Sigmoid colon (tissue), 7 donors: ENCODE results near the gene ADIPOR1. TPM values are rescaled to one million over a fixed set of nuclear protein-coding genes. Genes with fewer than 3 reads are reported as not detected.
"Not testable (repeated sequence)": the region's sequence is repeated elsewhere in the genome, so short reads cannot be mapped to it uniquely, and the experiment has no call there.

ENCODE experiments used
- DNase-seq: peaks from one replicate; pipeline ENCODE4 v3.0.0-alpha.2; 2019
- H3K27ac ChIP-seq, 4 donors: fragments of 200-600 bp; sonication (generic); one replicate each; pipeline ENCODE4 v1.5.1; 2016 to 2019; ENCODE audit warnings: mild to moderate bottlenecking in 1 of 4
- H3K27me3 ChIP-seq, 3 donors: fragments of 200-600 bp; sonication (generic); one replicate each; pipeline ENCODE4 v1.5.1; 2019; ENCODE audit warnings: mild to moderate bottlenecking in 1 of 3
- H3K36me3 ChIP-seq, 4 donors: fragments of 200-600 bp; sonication (generic); one replicate each; pipeline ENCODE4 v1.5.1; 2016 to 2019
- H3K4me1 ChIP-seq, 4 donors: fragments of 200-600 bp; sonication (generic); one replicate each; pipeline ENCODE4 v1.5.1; 2017 to 2019
- H3K4me3 ChIP-seq, 4 donors: fragments of 200-600 bp; sonication (generic); one replicate each; pipeline ENCODE4 v1.5.1; 2017 to 2019; ENCODE audit warnings: mild to moderate bottlenecking in 2 of 4, moderate library complexity in 1 of 4
- H3K9me3 ChIP-seq, 4 donors: fragments of 200-600 bp in 3 of 4; sonication (generic) in 3 of 4; one replicate each; pipeline versions ENCODE4 v1.5.1 to v1.6.1; 2013 to 2019
- CTCF ChIP-seq, 4 experiments: fragments of 450-650 bp in 3 of 4; fragments of 200-600 bp in 1 of 4; IDR thresholded peaks; one replicate each; pipeline ENCODE4 v1.5.1; 2016 to 2019; ENCODE audit warnings: antibody characterized with exemption in 4 of 4, mild to moderate bottlenecking in 3 of 4, moderate library complexity in 2 of 4
- EP300 ChIP-seq, 4 donors: sonication (generic); formaldehyde crosslinking; IDR thresholded peaks; one replicate each; pipeline ENCODE4 v1.6.1; 2017; ENCODE audit warnings: antibody characterized with exemption in 4 of 4
- POLR2A ChIP-seq, 2 donors: fragments of 450-650 bp; IDR thresholded peaks; one replicate each; pipeline ENCODE4 v1.6.1; 2016; ENCODE audit warnings: antibody characterized with exemption in 2 of 2, mild to moderate bottlenecking in 2 of 2, moderate library complexity in 2 of 2
- POLR2AphosphoS5 ChIP-seq, 4 donors: sonication (generic); formaldehyde crosslinking; IDR thresholded peaks; one replicate each; pipeline ENCODE4 v1.6.1; 2017; ENCODE audit warnings: antibody characterized with exemption in 4 of 4
- WGBS, 2 donors: extraction: QIAGEN DNeasy Blood & Tissue Kit; methylation state at CpG; one replicate each; pipeline ENCODE4 v1.1.7; 2013; 5-methylcytosine and 5-hydroxymethylcytosine counted together
- intact Hi-C: fragments of 100-400 bp; cut with DNase I; formaldehyde crosslinking; loops from one replicate; pipeline ENCODE4 v1.15.1; 2023
- polyA plus RNA-seq, 3 donors: library from polyadenylated mRNA; stranded (reverse); fragments of 200-250 nt; gene quantifications; one replicate each; pipeline ENCODE4 v1.2.3, GENCODE V29; 2013
- total RNA-seq, 4 donors: library from RNA; depleted of rRNA; stranded (reverse); fragments of >200 nt; gene quantifications; one replicate each; pipeline ENCODE4 v1.1.0, GENCODE V29; 2016
- donor health status: healthy with polysubstance abuse.
- donor health status: Bipolar disorder and iron deficiency.
- donor health status: healthy.

Gene ADIPOR1
- total and polyA plus RNA-seq, 7 donors: 54.4 to 82.9 (median 69.2) TPM

DNA sequence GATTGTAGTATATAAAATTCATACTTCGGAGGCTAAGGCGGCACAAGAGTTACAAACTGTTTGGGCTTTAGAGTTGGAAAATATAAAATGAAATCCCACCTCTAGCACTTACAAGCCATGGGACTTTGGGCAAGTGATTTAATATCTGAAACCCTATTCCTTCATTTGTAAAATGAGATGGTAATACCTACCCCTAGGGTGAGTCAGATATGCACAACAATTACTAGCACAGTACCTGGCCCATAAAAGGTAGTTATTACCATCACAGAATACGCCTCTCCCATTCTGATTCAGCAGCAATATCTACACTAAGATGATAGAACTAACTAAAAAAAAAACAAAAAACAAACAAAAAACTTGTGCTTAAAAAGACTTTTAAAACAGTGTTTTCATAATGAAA lies 34.6 kb downstream of the ADIPOR1 start:
- Histone ChIP-seq H3K4me3 (no peak overlapping the region), H3K36me3 (peaks cover 0 to 39% (median under 1%) of the 10 kb centered on the region in 4 donors), H3K9me3 (no peaks in the 10 kb centered on the region), H3K4me1 (peaks cover 0 to 28% (median 5%) of the 10 kb centered on the region in 4 donors), H3K27me3 (no peaks in the 10 kb centered on the region), H3K27ac (no peak overlapping the region)
- intact Hi-C loops: no loop called here
- no peak for TF ChIP-seq CTCF (IDR thresholded peaks at IDR 0.05)
- TF ChIP-seq POLR2AphosphoS5 (IDR thresholded peaks at IDR 0.05): no peak
- no peak for TF ChIP-seq EP300 (IDR thresholded peaks at IDR 0.05)
- no peak for TF ChIP-seq POLR2A (IDR thresholded peaks at IDR 0.05)
- 84 to 94% methylated on average over 3 of the region's 3 CpGs for WGBS, 2 donors
- DNase-seq: no peak

GRCh38 chr1:202919615-202920014 lies 38.5 kb downstream of the ADIPOR1 start:
- intact Hi-C loops: no loop called here
- no peak for DNase-seq
- peaks cover 11 to 78% (median 18%) of the 10 kb centered on the region in 4 donors for H3K36me3 ChIP-seq
- no peaks in the 10 kb centered on the region for H3K9me3 ChIP-seq
- H3K4me3 ChIP-seq: no peak overlapping the region
- no peaks in the 10 kb centered on the region for H3K27me3 ChIP-seq
- TF ChIP-seq EP300 (IDR thresholded peaks at IDR 0.05) (no peak), POLR2AphosphoS5 (IDR thresholded peaks at IDR 0.05) (no peak), CTCF (IDR thresholded peaks at IDR 0.05) (no peak), POLR2A (IDR thresholded peaks at IDR 0.05) (no peak)
- H3K4me1 ChIP-seq: peaks cover 0 to 9% (median 0%) of the 10 kb centered on the region in 4 donors
- no peak overlapping the region for H3K27ac ChIP-seq

- Histone ChIP-seq H3K27me3 (no peaks in the 10 kb centered on the region), H3K36me3 (peaks cover 19 to 94% (median 32%) of the 10 kb centered on the region in 4 donors), H3K9me3 (no peaks in the 10 kb centered on the region), H3K27ac (no peak overlapping the region), H3K4me1 (no peaks in the 10 kb centered on the region), H3K4me3 (no peak overlapping the region)
- TF ChIP-seq EP300 (IDR thresholded peaks at IDR 0.05) (no peak), CTCF (IDR thresholded peaks at IDR 0.05) (no peak), POLR2A (IDR thresholded peaks at IDR 0.05) (no peak), POLR2AphosphoS5 (IDR thresholded peaks at IDR 0.05) (no peak)
- no peak for DNase-seq
- intact Hi-C loops: no loop called here
Observed at GRCh38 chr1:202915146-202915545, 43.0 kb downstream of the ADIPOR1 start.

GRCh38 chr1:202912476-202912875 lies 45.6 kb downstream of the ADIPOR1 start:
- H3K27me3 ChIP-seq, H3K9me3 ChIP-seq, H3K4me3 ChIP-seq, H3K4me1 ChIP-seq, intact Hi-C loops, H3K27ac ChIP-seq, DNase-seq: not testable (repeated sequence)
- WGBS, 2 donors: 91 to 93% methylated on average over 4 of the region's 4 CpGs
- peaks cover 15 to 97% (median 38%) of the 10 kb centered on the region in 4 donors for H3K36me3 ChIP-seq

- TF ChIP-seq EP300 (IDR thresholded peaks at IDR 0.05) (no peak), POLR2A (IDR thresholded peaks at IDR 0.05) (no peak), POLR2AphosphoS5 (IDR thresholded peaks at IDR 0.05) (no peak)
- no peak for DNase-seq
- 69 to 88% methylated on average over 1 of the region's 1 CpG for WGBS, 2 donors
- H3K4me1 ChIP-seq: no peaks in the 10 kb centered on the region
- H3K4me3 ChIP-seq: no peak overlapping the region
- no peak overlapping the region for H3K27ac ChIP-seq
- intact Hi-C loops: no loop called here
- H3K9me3 ChIP-seq: no peaks in the 10 kb centered on the region
- no peaks in the 10 kb centered on the region for H3K27me3 ChIP-seq
- peaks cover 14 to 93% (median 32%) of the 10 kb centered on the region in 4 donors for H3K36me3 ChIP-seq
Observed at GRCh38 chr1:202909494-202909893, 48.6 kb downstream of the ADIPOR1 start.

DNA sequence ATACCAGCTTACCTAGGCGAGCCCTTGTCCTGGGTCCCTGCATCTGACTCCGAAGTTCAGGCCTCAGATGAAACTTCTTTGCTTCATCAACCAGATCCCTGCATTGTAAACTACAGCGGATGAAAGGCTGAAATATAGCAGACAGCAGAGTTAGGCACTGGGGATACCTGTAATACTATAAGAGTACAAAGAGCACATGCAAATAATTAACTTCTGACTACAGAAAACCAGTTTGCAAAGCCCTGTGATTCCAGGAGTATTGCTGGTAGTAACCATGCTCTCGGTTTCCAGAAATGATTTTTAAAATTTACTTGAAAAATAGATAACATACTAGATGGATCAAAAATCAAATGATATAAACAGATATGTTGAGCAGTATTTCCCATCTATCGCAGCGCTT lies 49.1 kb downstream of the ADIPOR1 start:
- TF ChIP-seq POLR2AphosphoS5 (IDR thresholded peaks at IDR 0.05): no peak
- TF ChIP-seq POLR2A (IDR thresholded peaks at IDR 0.05): no peak
- TF ChIP-seq CTCF (IDR thresholded peaks at IDR 0.05): no peak
- TF ChIP-seq EP300 (IDR thresholded peaks at IDR 0.05): no peak
- Histone ChIP-seq H3K4me3 (no peak overlapping the region), H3K27ac (no peak overlapping the region), H3K27me3 (no peaks in the 10 kb centered on the region), H3K4me1 (no peaks in the 10 kb centered on the region), H3K9me3 (no peaks in the 10 kb centered on the region), H3K36me3 (peaks cover 9 to 93% (median 33%) of the 10 kb centered on the region in 4 donors)
- DNase-seq: no peak
- WGBS, 2 donors: 97 to 98% methylated on average over 6 of the region's 6 CpGs
- intact Hi-C loops: no loop called here
